ENCODE results near the gene OSCP1. TPM values are rescaled to one million over a fixed set of nuclear protein-coding genes. Genes with fewer than 3 reads are reported as not detected.

The OSCP1 gene
- total RNA-seq, 1 donor from 2014 or later, result not detected

GRCh38 chr1:36411674-36412648 is 38.3 kb downstream of the OSCP1 start:
- intact Hi-C loops (cut with micrococcal nuclease), result loop anchor here (1.0 to 2.0 kb wide), 3 partner anchors 15 to 105 kb away; partner anchors contain the start of genes LSM10 and SH3D21

GRCh38 chr1:36408479-36408878 is 41.8 kb downstream of the OSCP1 start:
- intact Hi-C loops (cut with micrococcal nuclease), result no loop called here

- intact Hi-C loops (cut with micrococcal nuclease), result no loop called here
Measured at GRCh38 chr1:36406440-36406839, 43.8 kb downstream of the OSCP1 start.

- intact Hi-C loops (cut with micrococcal nuclease), result no loop called here
Measured at GRCh38 chr1:36402504-36402890, 47.8 kb downstream of the OSCP1 start.

- intact Hi-C loops (cut with micrococcal nuclease), result no loop called here
Measured at GRCh38 chr1:36401602-36402503, 48.4 kb downstream of the OSCP1 start.

GRCh38 chr1:36400825-36401601 is 49.2 kb downstream of the OSCP1 start:
- intact Hi-C loops (cut with micrococcal nuclease), result no loop called here

GRCh38 chr1:36400514-36400824 is 49.8 kb downstream of the OSCP1 start:
- intact Hi-C loops (cut with micrococcal nuclease), result no loop called here

GRCh38 chr1:36398370-36398977 is 51.8 kb downstream of the OSCP1 start:
- intact Hi-C loops (cut with micrococcal nuclease), result loop anchor here (1.0 kb wide), 1 partner anchor 249 kb away; the partner anchor contains the start of gene TRAPPC3

- intact Hi-C loops (cut with micrococcal nuclease), result loop anchor here (1.0 to 2.0 kb wide), 7 partner anchors 11 to 309 kb away; partner anchors contain the start of genes ADPRS, OSCP1 and TRAPPC3
Measured at GRCh38 chr1:36397378-36398230, 52.6 kb downstream of the OSCP1 start, which contains the start of gene LSM10. LSM10 (minus strand) TSS chr1:36397908; CDS start chr1:36394129, 3,779 bp downstream.

- intact Hi-C loops (cut with micrococcal nuclease), result loop anchor here (1.0 to 2.0 kb wide), 6 partner anchors 11 to 309 kb away; partner anchors contain the start of genes ADPRS and OSCP1
Measured at GRCh38 chr1:36397083-36397377, 53.2 kb downstream of the OSCP1 start.

GRCh38 chr1:36396359-36396758 is 53.9 kb downstream of the OSCP1 start:
- intact Hi-C loops (cut with micrococcal nuclease), result loop anchor here (2.0 kb wide), 2 partner anchors 24 to 54 kb away; partner anchors contain the start of gene OSCP1

- intact Hi-C loops (cut with micrococcal nuclease), result no loop called here
Measured at GRCh38 chr1:36393686-36394085, 56.6 kb downstream of the OSCP1 start.

- intact Hi-C loops (cut with micrococcal nuclease), result no loop called here
Measured at GRCh38 chr1:36392836-36393235, 57.4 kb downstream of the OSCP1 start.

GRCh38 chr1:36391271-36391670 is 59.0 kb downstream of the OSCP1 start:
- intact Hi-C loops (cut with micrococcal nuclease), result no loop called here

- intact Hi-C loops (cut with micrococcal nuclease), result no loop called here
Measured at GRCh38 chr1:36390411-36390810, 59.8 kb downstream of the OSCP1 start.

GRCh38 chr1:36389999-36390398 is 60.3 kb downstream of the OSCP1 start:
- intact Hi-C loops (cut with micrococcal nuclease), result loop anchor here (5.0 to 10.0 kb wide), 5 partner anchors 505 to 1417 kb away; partner anchors contain the start of genes AGO1, C1orf122, CDCA8 and SFPQ

GRCh38 chr1:36389261-36389660 is 61.0 kb downstream of the OSCP1 start:
- intact Hi-C loops (cut with micrococcal nuclease), result loop anchor here (5.0 to 10.0 kb wide), 5 partner anchors 504 to 1418 kb away; partner anchors contain the start of genes AGO1, C1orf122, CDCA8 and SFPQ

GRCh38 chr1:36387141-36387949 is 62.9 kb downstream of the OSCP1 start:
- intact Hi-C loops (cut with micrococcal nuclease), result loop anchor here (2.0 to 10.0 kb wide), 6 partner anchors 457 to 1420 kb away; partner anchors contain the start of genes AGO1, AGO3, C1orf122 and CDCA8
